Body of pancreas (tissue), 4 donors: Measurements from ENCODE around the gene PDZD8.

Experiments used
- CTCF ChIP-seq, 7 experiments: fragments of 450-650 bp in 4 of 7; fragments of 200-600 bp in 3 of 7; sonication (generic) in 3 of 7; IDR thresholded peaks; one replicate each; pipeline ENCODE4 v1.5.1; 2016 to 2019; ENCODE audit warnings: antibody characterized with exemption in 7 of 7
- POLR2A ChIP-seq, 3 donors: fragments of 450-650 bp; IDR thresholded peaks; one replicate each; pipeline ENCODE4 v1.6.1; 2016; ENCODE audit warnings: antibody characterized with exemption in 3 of 3, mild to moderate bottlenecking in 2 of 3

GRCh38 chr10:117382861-117383260 is 7.6 kb upstream of the PDZD8 start:
- TF ChIP-seq CTCF (IDR thresholded peaks at IDR 0.05) (no peak), POLR2A (IDR thresholded peaks at IDR 0.05) (no peak)
